GM21825 (cell line): ENCODE data around the gene TMC6.

Source experiments
- ATAC-seq: cut with Tn5 transposase; IDR thresholded peaks from one replicate; pipeline ENCODE4 v1.9.1; 2021; ENCODE audit warnings: mild to moderate bottlenecking, moderate library complexity; ENCODE audit not compliant: unreplicated experiment

Gene TMC6

GRCh38 chr17:78111016-78111726 is 17.4 kb downstream of the TMC6 start:
- ATAC-seq, result no peak

- ATAC-seq, result no peak
Observed at GRCh38 chr17:78110363-78111015, 18.1 kb downstream of the TMC6 start.

- ATAC-seq, result no peak
Observed at GRCh38 chr17:78109489-78109761, 19.1 kb downstream of the TMC6 start.

DNA sequence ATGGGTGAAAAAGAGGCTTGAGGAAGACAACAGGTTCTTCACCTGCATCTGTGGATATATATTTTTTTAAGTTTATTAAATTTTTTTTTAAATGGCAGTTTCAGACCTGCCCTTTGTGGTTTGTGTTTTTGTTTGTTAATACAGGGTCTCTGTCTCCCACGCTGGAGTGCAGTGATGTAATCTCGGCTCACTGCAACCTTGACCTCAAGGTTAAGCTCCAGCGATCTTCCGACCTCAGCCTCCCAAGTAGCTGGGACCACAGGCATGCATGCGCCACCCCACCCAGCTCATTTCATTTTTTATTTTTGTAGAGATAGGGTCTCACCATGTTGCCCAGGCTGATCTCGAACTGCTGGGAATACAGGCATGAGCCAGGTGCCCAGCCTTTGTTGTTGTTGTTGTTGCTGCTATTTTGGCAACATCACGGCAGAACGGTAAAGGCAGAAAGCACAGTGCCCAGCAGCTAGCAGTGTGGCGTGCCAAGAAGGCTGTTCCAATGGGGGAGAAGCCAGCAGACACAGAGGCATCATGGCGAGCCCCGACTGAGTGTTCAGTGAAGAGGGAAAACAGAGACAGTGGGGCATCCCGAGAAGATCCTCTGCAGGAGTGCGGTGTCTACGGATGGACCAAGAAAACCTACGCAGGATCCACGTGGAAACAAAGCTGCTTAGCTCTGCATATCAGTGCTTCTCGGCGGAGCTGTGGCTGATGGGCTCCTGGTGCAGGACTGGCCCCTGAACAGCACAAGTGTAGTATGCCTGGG is 19.6 kb downstream of the TMC6 start:
- no peak for ATAC-seq

DNA sequence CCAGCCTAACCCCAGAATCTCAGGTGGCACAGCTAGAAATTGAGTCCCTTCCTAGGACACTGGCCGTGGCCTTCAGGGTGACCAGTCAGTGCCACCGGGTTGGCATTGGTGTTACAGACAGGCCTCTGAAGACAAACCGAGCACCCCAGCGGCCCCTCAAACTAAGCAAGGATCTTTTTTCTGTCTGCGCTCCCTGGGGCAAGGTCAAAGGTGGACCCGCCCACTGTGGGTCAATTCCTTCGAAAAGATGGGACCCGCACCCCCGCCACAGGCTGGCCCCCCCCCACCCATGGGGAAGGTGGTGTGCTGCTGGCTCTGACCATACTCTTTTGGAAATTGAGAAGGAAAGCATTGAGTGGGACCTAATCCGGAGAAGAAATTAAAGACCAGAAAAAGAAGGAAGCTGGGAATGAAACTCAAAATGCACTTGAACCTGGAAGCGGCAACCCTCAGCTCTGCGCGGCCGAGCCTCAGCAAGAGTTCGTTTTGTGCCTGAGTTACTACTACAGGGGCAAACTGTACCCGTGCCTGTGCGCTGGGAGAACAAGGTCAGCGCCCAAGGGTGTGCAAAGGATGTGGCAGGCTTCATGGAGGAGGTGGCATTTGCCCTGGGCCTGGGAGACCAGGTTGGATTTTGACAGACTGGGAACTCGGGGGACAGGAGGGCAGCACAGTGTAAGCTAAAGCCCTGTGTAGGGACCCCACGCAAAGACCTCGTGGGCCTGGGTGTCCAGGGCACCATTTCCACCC is 20.4 kb downstream of the TMC6 start:
- no peak for ATAC-seq

GRCh38 chr17:78107457-78107856 is 21.1 kb downstream of the TMC6 start:
- ATAC-seq, result no peak

DNA sequence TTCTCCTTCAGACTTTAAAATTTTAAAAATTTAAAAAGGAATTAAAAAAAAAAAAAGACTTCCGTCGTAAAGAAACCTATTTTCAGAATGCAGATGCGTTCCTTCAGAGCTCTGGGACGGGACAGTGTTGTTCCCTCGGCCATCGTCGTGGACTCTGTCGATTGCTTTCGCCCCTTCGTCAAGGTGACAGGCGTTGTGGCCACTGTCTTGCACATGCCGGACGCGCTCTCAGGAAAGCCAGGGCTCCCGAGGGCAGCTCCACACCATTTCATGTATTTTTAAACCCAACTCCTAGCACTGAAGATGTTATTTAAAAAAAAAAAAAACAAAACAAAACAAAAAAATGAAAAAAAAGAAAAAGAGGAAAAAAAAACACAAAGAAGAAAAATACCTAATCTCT is 22.3 kb downstream of the TMC6 start:
- no peak for ATAC-seq

GRCh38 chr17:78105551-78105950 is 23.0 kb downstream of the TMC6 start:
- no peak for ATAC-seq

GRCh38 chr17:78105101-78105500 is 23.5 kb downstream of the TMC6 start:
- no peak for ATAC-seq

- no peak for ATAC-seq
Observed at GRCh38 chr17:78104540-78104941, 24.0 kb downstream of the TMC6 start.

DNA sequence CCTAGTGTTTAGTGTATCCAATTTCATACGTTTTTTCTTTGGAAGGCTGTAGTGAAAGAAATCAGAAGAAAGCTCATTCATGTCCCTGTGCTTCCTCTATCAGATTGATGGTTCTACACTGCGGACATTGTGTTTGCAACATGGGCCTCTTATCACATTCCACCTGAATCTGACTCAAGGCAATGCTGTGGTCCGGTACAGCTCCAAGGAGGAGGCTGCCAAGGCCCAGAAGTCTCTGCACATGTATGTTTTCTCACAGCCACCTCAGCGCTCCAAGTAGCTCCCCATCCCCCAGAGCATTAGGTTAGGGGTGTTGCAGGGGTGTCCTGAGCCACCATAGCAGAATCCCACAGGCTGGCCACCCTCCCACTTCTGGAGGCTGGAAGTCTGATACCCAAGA is 25.2 kb downstream of the TMC6 start:
- no peak for ATAC-seq

DNA sequence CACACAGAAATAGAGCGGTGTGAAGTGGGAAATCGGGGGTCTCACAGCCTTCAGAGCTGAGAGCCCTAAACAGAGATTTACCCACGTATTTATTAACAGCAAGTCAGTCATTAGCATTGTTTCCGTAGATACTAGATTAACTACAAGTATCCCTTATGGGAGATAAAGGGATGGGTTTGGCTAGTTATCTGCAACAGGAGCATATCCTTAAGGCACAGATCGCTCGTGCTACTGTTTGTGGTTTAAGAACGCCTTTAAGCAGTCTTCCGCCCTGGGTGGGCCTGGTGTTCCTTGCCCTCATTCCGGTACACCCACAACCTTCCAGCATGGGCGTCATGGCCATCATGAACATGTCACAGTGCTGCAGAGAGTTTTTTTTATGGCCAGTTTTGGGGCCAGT is 27.0 kb downstream of the TMC6 start:
- no peak for ATAC-seq

DNA sequence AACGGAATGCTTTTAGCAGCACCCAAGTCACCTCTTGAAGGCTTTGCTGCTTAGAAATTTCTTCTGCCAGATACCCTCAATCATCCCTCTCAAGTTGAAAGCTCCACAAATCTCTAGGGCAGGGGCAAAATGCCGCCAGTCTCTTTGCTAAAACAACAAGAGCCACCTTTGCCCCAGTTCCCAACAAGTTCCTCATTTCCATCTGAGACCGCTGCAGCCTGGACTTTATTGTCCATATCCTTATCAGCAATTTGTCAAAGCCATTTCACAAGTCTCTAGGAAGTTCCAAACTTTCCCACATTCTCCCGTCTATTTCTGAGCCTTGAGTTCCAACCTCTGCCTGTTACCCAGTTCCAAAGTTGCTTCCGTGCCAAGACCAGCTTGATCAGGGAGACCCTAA is 27.4 kb downstream of the TMC6 start:
- no peak for ATAC-seq

GRCh38 chr17:78096093-78096492 is 32.5 kb downstream of the TMC6 start:
- no peak for ATAC-seq

DNA sequence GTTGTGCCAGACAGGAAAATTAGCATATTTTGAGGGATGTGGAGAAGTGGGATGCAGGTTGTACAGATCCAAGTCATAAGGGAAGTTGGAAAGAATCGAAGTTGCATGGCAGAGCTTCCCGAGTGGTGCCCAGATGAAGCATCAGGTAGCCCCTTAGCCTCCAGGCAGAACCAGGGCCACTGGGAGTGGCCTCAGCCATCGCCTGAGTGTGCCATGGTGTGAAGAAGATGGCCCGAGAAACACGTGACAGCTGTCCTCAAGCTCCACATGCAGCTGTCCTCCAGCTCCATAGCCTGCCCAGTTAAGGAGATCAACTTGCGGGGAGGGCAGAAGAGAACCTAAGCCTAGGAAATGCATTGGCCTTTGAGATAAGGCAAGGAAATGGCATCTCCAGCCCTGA is 33.5 kb downstream of the TMC6 start:
- ATAC-seq, result no peak

DNA sequence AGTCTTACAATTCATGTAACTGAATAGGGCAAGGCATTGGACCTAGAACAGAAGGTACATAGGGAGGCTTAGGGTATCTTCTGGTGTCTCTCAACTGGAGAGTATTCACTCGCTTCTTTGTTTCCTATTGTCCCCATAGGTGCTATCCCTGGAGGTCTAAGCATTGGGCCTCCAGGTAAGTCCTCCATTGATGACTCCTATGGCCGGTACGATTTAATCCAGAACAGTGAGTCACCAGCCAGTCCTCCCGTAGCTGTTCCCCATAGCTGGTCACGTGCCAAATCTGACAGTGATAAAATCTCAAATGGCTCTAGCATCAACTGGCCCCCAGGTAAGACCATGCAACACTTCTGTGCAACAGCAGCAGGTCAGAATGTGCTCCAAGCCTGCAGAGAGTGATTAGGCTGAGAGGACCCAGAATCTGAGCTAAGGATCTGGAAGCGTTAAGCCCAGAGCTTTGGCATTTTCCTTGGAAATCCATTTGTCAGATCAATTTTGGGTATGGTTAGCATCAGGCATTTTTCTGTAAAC is 35.7 kb downstream of the TMC6 start:
- ATAC-seq, result no peak

DNA sequence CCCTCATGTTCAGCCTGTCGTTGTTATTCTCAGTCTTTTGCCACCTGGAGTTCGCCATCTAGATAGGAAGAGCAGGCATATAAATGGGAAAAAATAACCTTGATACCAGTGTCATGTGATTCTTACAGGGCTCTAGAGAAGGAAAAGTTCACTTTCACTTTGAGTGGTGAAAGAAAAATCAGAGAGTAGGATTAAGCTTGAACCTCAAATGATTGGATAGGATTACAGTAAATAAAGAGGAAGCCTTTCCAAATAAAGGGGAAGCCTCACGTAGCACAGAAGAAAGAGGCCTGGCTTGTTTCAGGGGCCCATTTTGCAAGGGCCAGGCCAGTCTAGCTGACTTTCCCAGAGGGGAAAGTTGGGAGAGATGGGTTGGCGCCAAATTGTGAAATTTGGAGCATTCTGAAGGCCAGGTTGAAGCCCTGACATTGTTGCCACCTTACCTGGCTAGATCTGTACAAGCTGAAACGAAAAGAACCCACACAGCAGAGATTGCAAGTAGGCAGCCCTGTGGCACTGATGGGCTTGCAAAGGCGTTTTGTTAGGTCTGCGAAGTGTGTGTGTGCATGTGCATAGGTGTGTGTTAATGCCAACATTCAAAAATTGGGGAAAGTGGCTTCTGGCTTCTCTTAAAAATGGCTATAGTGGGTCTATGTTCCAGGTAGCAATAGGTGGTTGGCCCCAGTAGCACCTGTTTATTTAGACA is 38.8 kb downstream of the TMC6 start:
- ATAC-seq, result no peak

DNA sequence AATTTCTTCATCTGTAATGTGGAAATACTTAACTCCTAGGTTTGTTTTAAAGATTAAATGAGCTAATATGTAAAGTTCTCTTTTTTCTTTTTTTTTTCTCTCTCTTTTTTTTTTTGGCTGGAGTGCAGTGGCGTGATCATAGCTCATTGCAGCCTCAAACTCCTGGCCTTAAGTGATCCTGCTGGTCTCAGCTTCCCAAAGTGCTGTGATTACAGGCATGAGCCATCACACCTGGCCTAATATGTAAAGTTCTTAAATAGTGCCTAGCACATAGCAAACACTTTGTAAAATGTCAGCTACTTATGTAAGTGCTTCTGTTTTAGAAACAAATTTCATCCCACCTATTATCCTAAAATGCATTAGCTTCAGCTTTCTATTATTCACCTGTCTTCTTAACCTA is 40.0 kb downstream of the TMC6 start:
- ATAC-seq, result no peak

DNA sequence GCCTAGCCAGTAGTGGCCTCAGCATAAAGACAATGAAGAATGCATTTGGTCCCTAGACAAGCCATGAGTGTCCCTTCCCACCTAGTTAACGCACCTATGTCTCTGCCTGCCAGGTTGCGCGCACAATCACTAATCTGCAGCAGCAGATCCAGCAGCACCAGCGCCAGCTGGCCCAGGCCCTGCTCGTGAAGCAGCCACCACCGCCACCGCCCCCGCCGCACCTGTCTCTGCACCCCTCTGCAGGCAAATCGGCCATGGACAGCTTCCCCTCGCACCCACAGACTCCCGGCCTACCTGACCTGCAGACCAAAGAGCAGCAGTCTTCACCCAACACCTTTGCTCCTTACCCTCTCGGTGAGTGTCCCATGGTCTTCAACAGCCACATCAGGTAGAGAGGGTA is 41.8 kb downstream of the TMC6 start:
- ATAC-seq, result no peak

- ATAC-seq, result no peak
Observed at GRCh38 chr17:78082988-78083387, 45.6 kb downstream of the TMC6 start.
